ENCODE data around the gene MBD3.
A peak's percentile ranks its signal among the peaks of the same experiment; 100 is the strongest.

The MBD3 gene

DNA sequence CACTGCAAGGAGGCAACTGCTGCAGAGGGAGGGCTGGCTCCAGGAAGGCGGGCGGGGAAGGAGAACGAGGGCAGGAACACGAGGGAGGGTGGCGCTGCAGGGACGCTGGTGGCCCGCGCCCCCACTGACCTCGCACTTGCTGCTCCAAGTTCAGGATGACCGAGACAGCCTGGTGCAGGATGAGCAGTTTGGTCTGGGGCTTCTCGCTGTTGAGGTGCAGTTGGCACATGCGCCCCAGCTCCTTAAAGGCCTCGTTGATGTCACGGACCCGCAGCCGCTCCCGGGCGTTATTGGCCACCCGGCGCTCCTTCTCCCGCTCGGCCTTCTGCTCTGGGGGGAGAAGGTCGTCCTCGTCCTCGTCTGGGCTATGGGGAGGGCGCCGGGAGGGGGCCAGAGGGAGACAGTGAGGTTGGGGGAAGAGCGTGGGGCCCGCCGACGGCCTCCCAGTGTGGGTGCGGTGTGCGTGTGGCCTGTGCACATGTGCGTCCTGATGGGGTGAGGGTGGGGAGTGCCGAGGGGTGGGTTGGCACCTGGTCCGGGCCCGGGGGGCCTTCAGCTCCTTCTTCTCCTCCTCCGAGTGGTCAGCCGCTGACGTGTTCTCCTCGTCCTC, 22.6 kb upstream of the MBD3 start:
- CTCF ChIA-PET: interaction anchor here (0.5 to 0.9 kb wide), 3 partner anchors 9 to 211 kb away, joined by 3 to 4 read pairs (median 3); no protein-coding TSS in a partner anchor
- Histone ChIP-seq H3K4me3 (ENCODE audit: low read depth, low read length) (no peak overlapping the region), H3K9me3 (ENCODE audit: control insufficient read depth, insufficient read depth, low read depth, low read length) (no peaks in the 10 kb centered on the region), H3K27ac (ENCODE audit: extremely low read depth, low read depth, low read length) (no peak overlapping the region), H3K36me3 (ENCODE audit: control insufficient read depth in 2 of 2, insufficient read depth in 1 of 2, low read length in 2 of 2) (peaks cover 11 to 89% of the 10 kb centered on the region in 2 experiments; a peak in 2 of 3 replicates), H3K4me1 (ENCODE audit: control insufficient read depth, insufficient read depth, low read length) (no peaks in the 10 kb centered on the region)
- TF ChIP-seq KLF16 (tag by site-specific recombination; IDR thresholded peaks at IDR 0.05) (no peak), ZBTB7A (tag by site-specific recombination; IDR thresholded peaks at IDR 0.05; ENCODE audit: low read depth) (no peak), ZNF302 (tag by site-specific recombination; IDR thresholded peaks at IDR 0.05; ENCODE audit: low read depth) (no peak), ZNF426 (tag by site-specific recombination; IDR thresholded peaks at IDR 0.05) (no peak), ZNF555 (tag by site-specific recombination; conservative IDR thresholded peaks at IDR 0.05) (no peak)
- TF ChIP-seq, protein P1, sequence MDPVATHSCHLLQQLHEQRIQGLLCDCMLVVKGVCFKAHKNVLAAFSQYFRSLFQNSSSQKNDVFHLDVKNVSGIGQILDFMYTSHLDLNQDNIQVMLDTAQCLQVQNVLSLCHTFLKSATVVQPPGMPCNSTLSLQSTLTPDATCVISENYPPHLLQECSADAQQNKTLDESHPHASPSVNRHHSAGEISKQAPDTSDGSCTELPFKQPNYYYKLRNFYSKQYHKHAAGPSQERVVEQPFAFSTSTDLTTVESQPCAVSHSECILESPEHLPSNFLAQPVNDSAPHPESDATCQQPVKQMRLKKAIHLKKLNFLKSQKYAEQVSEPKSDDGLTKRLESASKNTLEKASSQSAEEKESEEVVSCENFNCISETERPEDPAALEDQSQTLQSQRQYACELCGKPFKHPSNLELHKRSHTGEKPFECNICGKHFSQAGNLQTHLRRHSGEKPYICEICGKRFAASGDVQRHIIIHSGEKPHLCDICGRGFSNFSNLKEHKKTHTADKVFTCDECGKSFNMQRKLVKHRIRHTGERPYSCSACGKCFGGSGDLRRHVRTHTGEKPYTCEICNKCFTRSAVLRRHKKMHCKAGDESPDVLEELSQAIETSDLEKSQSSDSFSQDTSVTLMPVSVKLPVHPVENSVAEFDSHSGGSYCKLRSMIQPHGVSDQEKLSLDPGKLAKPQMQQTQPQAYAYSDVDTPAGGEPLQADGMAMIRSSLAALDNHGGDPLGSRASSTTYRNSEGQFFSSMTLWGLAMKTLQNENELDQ (tag by site-specific recombination; IDR thresholded peaks at IDR 0.05; ENCODE audit: low read depth): no peak
- TF ChIP-seq, protein P2, sequence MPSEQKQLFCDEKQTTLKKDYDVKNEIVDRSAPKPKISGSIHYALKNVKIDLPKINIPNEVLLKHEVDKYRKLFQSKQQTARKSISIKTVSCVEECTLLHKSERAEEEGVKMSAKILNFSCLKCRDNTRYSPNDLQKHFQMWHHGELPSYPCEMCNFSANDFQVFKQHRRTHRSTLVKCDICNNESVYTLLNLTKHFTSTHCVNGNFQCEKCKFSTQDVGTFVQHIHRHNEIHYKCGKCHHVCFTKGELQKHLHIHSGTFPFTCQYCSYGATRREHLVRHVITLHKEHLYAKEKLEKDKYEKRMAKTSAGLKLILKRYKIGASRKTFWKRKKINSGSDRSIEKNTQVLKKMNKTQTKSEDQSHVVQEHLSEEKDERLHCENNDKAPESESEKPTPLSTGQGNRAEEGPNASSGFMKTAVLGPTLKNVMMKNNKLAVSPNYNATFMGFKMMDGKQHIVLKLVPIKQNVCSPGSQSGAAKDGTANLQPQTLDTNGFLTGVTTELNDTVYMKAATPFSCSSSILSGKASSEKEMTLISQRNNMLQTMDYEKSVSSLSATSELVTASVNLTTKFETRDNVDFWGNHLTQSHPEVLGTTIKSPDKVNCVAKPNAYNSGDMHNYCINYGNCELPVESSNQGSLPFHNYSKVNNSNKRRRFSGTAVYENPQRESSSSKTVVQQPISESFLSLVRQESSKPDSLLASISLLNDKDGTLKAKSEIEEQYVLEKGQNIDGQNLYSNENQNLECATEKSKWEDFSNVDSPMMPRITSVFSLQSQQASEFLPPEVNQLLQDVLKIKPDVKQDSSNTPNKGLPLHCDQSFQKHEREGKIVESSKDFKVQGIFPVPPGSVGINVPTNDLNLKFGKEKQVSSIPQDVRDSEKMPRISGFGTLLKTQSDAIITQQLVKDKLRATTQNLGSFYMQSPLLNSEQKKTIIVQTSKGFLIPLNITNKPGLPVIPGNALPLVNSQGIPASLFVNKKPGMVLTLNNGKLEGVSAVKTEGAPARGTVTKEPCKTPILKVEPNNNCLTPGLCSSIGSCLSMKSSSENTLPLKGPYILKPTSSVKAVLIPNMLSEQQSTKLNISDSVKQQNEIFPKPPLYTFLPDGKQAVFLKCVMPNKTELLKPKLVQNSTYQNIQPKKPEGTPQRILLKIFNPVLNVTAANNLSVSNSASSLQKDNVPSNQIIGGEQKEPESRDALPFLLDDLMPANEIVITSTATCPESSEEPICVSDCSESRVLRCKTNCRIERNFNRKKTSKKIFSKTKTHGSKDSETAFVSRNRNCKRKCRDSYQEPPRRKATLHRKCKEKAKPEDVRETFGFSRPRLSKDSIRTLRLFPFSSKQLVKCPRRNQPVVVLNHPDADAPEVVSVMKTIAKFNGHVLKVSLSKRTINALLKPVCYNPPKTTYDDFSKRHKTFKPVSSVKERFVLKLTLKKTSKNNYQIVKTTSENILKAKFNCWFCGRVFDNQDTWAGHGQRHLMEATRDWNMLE (tag by site-specific recombination; conservative IDR thresholded peaks at IDR 0.05; ENCODE audit: low read depth): no peak
- POLR2A ChIA-PET: interaction anchor here (0.6 kb wide), 1 partner anchor 10 kb away, joined by 4 read pairs; the partner anchor contains the start of gene UQCR11

DNA sequence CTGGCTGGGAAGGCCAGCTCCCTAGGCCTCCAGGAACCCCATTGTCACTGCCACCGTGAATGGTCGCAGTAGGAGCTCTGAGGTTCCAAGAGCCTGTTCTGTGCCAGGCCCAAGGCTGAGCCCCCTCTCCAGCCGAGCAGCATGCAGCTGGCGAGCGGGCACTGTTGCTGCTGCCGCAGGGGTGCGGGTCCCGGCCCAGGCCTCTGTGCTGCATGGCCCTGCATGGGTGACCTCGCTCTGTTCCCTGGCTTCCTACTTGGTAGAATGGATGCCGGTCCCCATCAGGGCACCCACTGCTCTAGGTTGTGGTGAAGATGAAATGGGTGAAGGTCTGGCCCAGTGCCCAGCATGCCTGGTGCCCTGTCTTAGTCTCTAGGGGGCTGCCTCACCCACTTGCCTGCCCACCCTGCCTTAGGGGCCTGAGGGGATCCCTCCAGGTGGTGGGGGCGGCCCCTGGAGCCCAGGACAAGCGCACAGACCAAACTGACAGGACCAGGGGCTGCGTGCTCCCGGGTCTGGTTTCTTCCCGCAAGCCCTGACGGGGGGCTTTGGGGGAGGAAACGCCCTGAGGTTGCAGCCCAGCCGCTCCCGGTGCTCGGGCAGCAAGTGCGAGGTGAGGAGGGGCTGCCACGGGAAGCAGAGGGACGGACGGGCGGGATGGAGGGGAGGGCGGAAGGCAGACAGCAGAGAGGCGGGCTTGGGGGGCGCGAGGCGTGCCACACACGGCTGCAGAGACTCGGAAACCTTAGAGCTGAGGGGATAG, 21.3 kb upstream of the MBD3 start:
- TF ChIP-seq ZNF311 (tag by site-specific recombination; IDR thresholded peaks at IDR 0.05; ENCODE audit: borderline replicate concordance): no peak
- TF ChIP-seq ZBTB7A (tag by site-specific recombination; IDR thresholded peaks at IDR 0.05; ENCODE audit: low read depth): no peak
- 0 out of 2 replicates have a peak, but pooled peaks have one; percentile 0 for TF ChIP-seq ZIC2 (tag by site-specific recombination; IDR thresholded peaks at IDR 0.05)
- TF ChIP-seq ZNF239 (tag by site-specific recombination; IDR thresholded peaks at IDR 0.05): no peak
- TF ChIP-seq SP2 (tag by site-specific recombination; IDR thresholded peaks at IDR 0.05): 0 out of 2 replicates have a peak, but pooled peaks have one; percentile 7
- Histone ChIP-seq H3K9me3 (ENCODE audit: control insufficient read depth, insufficient read depth, low read depth, low read length) (no peaks in the 10 kb centered on the region), H3K36me3 (ENCODE audit: control insufficient read depth in 2 of 2, insufficient read depth in 1 of 2, low read length in 2 of 2) (peaks cover 11 to 87% of the 10 kb centered on the region in 2 experiments; a peak in 2 of 3 replicates), H3K4me1 (ENCODE audit: control insufficient read depth, insufficient read depth, low read length) (no peaks in the 10 kb centered on the region), H3K27ac (ENCODE audit: extremely low read depth, low read depth, low read length) (no peak overlapping the region), H3K4me3 (ENCODE audit: low read depth, low read length) (no peak overlapping the region)
- CTCF ChIA-PET: no interaction called here
- POLR2A ChIA-PET: no interaction called here

DNA sequence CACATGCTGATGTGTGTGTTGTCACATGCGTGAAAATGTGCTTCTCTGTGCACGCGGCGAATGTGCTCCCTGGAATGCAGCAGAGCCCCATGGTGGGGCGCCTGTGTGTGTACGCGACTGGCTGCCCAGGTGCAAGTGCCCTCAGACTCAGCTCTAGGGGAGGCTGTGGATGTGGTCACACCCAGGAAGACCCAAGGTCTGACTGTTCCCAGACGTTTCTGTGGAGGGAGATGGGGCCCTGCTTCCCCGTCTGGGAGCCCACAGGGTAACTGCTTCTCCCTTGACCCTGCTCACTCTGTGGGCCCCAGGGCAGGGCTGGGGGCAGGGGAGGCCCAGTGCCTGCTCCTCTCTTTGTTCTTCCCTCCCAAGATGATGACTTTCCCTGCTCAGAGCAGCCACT, 20.5 kb upstream of the MBD3 start:
- ChIA-PET CTCF (no interaction called here), POLR2A (no interaction called here)
- peaks cover 11 to 80% of the 10 kb centered on the region in 2 experiments; a peak in 2 of 3 replicates for H3K36me3 ChIP-seq (ENCODE audit: control insufficient read depth in 2 of 2, insufficient read depth in 1 of 2, low read length in 2 of 2)
- no peak overlapping the region for H3K4me3 ChIP-seq (ENCODE audit: low read depth, low read length)
- H3K9me3 ChIP-seq (ENCODE audit: control insufficient read depth, insufficient read depth, low read depth, low read length): no peaks in the 10 kb centered on the region
- no peak for TF ChIP-seq ZXDB (tag by site-specific recombination; IDR thresholded peaks at IDR 0.05)
- TF ChIP-seq ZNF623 (tag by site-specific recombination; IDR thresholded peaks at IDR 0.05): no peak
- no peak for TF ChIP-seq ZNF560 (tag by site-specific recombination; IDR thresholded peaks at IDR 0.05; ENCODE audit: borderline replicate concordance)
- no peak for TF ChIP-seq PRDM6 (tag by site-specific recombination; IDR thresholded peaks at IDR 0.05)
- TF ChIP-seq ZFHX2 (tag by site-specific recombination; conservative IDR thresholded peaks at IDR 0.05): no peak
- no peak overlapping the region for H3K27ac ChIP-seq (ENCODE audit: extremely low read depth, low read depth, low read length)
- no peaks in the 10 kb centered on the region for H3K4me1 ChIP-seq (ENCODE audit: control insufficient read depth, insufficient read depth, low read length)

Data from HEK293 (cell line).